ENCODE measurements around the gene UBAC2.

UBAC2 gene

GRCh38 chr13:99267927-99268326, 67.3 kb downstream of the UBAC2 start:
- DNase-seq (ENCODE audit: low read depth in 1 of 2, low spot score in 1 of 2), result no peak

GRCh38 chr13:99268822-99269221, 68.2 kb downstream of the UBAC2 start:
- no peak for DNase-seq (ENCODE audit: low read depth in 1 of 2, low spot score in 1 of 2)

GRCh38 chr13:99269627-99270241, 69.1 kb downstream of the UBAC2 start:
- no peak for DNase-seq (ENCODE audit: low read depth in 1 of 2, low spot score in 1 of 2)

- no peak for DNase-seq (ENCODE audit: low read depth in 1 of 2, low spot score in 1 of 2)
Measured at GRCh38 chr13:99270518-99270917, 69.9 kb downstream of the UBAC2 start.

- DNase-seq (ENCODE audit: low read depth in 1 of 2, low spot score in 1 of 2), result no peak
Measured at GRCh38 chr13:99271249-99271648, 70.6 kb downstream of the UBAC2 start.

- DNase-seq (ENCODE audit: low read depth in 1 of 2, low spot score in 1 of 2), result no peak
Measured at GRCh38 chr13:99272481-99272880, 71.8 kb downstream of the UBAC2 start.

GRCh38 chr13:99273128-99273527, 72.5 kb downstream of the UBAC2 start:
- DNase-seq (ENCODE audit: low read depth in 1 of 2, low spot score in 1 of 2), result no peak

GRCh38 chr13:99275093-99275469, 74.4 kb downstream of the UBAC2 start:
- no peak for DNase-seq (ENCODE audit: low read depth in 1 of 2, low spot score in 1 of 2)

- DNase-seq (ENCODE audit: low read depth in 1 of 2, low spot score in 1 of 2), result no peak
Measured at GRCh38 chr13:99276706-99277105, 76.1 kb downstream of the UBAC2 start.

- DNase-seq (ENCODE audit: low read depth in 1 of 2, low spot score in 1 of 2), result no peak
Measured at GRCh38 chr13:99277629-99278028, 77.0 kb downstream of the UBAC2 start.

- no peak for DNase-seq (ENCODE audit: low read depth in 1 of 2, low spot score in 1 of 2)
Measured at GRCh38 chr13:99278200-99278599, 77.5 kb downstream of the UBAC2 start.

GRCh38 chr13:99278843-99279242, 78.2 kb downstream of the UBAC2 start:
- DNase-seq (ENCODE audit: low read depth in 1 of 2, low spot score in 1 of 2), result no peak

GRCh38 chr13:99279637-99280036, 79.0 kb downstream of the UBAC2 start:
- no peak for DNase-seq (ENCODE audit: low read depth in 1 of 2, low spot score in 1 of 2)

- DNase-seq (ENCODE audit: low read depth in 1 of 2, low spot score in 1 of 2), result no peak
Measured at GRCh38 chr13:99280166-99280565, 79.5 kb downstream of the UBAC2 start.

GRCh38 chr13:99281811-99282263, 81.2 kb downstream of the UBAC2 start:
- DNase-seq (ENCODE audit: low read depth in 1 of 2, low spot score in 1 of 2), result no peak

GRCh38 chr13:99282264-99283231, 81.9 kb downstream of the UBAC2 start:
- DNase-seq (ENCODE audit: low read depth in 1 of 2, low spot score in 1 of 2), result no peak

- DNase-seq (ENCODE audit: low read depth in 1 of 2, low spot score in 1 of 2), result no peak
Measured at GRCh38 chr13:99285432-99286182, 85.0 kb downstream of the UBAC2 start.

- DNase-seq (ENCODE audit: low read depth in 1 of 2, low spot score in 1 of 2), result no peak
Measured at GRCh38 chr13:99287551-99287950, 86.9 kb downstream of the UBAC2 start.

GRCh38 chr13:99288089-99288488, 87.4 kb downstream of the UBAC2 start:
- no peak for DNase-seq (ENCODE audit: low read depth in 1 of 2, low spot score in 1 of 2)

- DNase-seq (ENCODE audit: low read depth in 1 of 2, low spot score in 1 of 2), result no peak
Measured at GRCh38 chr13:99289271-99289670, 88.6 kb downstream of the UBAC2 start.

GRCh38 chr13:99289674-99290337, 89.2 kb downstream of the UBAC2 start:
- DNase-seq (ENCODE audit: low read depth in 1 of 2, low spot score in 1 of 2), result no peak

Data from stimulated activated CD4-positive, alpha-beta T cell treated with anti-CD3 and anti-CD28 coated beads, Interleukin-15, amount 100 ng/mL, for 1 hour (primary cell).